ENCODE measurements around the gene NPPB.
A peak's percentile ranks its signal among the peaks of the same experiment; 100 is the strongest.

The NPPB gene

DNA sequence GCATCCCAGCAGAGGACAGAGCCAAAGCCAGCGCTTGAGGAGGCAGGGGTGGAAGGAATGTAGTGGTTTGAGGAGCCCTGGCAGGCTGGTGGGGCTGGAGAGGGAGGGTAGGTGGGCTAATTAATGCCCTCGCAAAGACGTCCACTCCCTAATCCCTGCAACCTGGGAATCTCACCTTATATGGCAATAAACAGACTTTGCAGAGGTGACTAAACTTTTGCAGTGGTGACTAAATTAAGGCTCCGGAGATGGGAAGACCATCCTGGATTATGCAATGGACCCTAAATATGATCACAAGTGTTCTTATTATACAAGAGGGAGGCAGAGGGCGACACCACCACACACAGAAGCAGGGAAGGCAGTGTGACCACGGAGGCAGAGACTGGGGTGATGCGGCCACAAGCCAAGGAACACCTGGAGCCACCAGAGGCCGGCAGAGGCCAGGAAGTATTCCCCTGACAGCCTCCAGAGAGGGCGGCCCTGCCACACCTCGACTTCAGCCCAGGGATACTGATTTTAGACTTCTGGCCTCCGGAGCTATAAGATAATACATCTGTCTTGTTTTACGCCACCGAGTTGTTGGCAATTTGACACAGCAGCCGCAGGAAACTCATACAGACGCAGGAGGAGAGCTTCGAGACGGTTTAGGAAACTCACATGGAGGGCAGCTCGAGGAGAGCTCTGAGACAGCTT is 23.1 kb upstream of the NPPB start:
- no peak for DNase-seq

DNA sequence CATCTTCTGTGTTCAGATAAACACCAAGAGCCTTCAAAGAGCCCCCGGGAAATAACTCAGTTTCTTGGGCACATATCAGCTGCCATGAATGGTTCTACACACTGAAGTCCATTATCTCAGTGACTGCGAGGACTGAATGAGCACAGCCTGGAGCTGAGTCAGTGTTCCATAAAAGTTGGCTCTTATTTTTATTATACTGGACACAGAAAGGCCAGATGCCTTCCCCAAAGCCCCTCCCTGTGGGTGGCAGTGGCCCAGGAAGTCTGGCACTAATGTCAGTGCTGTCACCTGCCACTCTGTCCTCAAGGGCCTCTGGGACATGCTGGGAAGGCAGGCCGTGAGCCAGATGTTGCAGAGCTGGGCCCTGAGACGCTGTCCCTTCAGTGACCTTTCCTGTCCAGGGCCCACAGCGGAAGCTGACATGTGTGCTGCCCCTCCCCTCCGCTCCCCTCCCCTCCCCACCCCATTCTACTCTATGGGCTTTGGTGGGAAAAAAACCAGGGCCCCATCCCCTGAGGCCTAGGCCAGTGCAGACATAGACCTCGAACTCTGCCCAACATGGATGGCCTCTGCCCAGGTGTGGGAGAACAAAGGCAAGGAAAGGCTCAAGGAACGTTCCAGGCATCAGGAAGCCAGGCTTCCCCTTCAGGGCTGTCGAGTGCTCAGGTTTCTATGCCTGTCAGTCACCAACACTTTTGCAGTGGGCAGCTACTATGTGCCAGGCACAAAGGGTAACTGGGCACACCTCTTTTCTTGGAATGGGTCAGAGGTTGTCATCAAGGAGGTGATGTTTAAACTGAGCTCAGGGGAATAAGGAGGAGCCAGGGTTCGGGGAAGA is 22.4 kb upstream of the NPPB start:
- DNase-seq, result peak in 29 of 51 donors; percentile 3 to 64 (median 20)

DNA sequence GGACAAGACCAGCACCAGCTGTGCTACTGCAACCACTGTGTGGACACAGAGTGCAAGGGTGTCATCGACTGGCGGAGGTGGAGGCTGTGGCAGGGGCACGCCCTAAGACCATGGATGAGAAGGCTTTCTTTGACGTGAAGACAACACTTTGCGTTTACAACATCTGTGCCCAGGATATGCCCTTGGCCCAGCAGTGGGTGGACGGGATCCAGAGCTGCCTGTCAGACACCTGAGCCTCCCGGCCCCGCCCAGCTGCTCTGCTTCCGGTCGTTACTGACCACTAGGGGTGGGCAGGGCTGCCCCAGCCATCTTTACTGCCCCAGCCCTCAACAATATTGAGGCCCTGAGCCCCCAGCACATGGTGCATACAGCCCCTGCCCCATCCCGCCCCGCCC is 21.4 kb upstream of the NPPB start:
- no peak for DNase-seq

DNA sequence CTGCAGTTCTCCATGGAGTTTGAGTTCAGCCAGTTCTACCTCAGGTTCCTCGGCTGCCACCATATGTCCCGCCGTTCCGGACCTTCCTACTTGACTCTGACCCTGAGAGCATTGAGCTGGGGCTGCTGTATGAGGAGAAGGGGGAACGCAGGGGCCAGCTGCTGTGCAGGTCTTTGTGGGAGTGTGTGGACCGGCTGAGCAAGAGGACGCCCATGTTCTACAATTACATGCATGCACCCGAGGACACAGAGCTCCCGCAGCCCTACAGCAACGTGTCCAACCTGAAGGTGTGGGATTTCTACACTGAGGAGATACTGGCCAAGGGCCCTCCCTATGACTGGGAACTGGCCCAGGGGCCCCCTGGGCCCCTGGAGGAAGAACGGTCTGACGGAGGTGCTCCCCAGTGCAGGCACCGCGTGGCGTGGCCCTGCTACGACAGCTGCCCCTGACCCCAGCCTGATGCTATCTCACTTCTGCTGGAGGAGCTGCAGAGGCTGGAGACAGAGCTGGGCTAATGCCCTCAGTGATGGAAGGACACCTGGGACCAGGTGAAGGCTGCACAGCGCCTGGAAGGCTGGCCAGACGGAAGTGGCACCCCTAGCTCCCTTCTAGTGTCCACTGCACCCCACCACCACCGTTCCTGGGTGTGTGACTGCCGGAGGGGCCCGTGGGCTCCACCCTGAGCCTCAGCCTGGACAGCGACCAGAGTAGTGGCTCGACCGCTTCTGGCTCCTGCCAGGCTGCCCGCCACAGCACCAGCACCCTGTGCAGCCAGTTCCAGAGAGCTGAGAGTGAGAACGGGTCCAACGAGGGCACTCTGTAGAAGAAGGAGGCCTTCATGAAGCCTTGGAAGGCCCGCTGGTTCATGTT is 20.8 kb upstream of the NPPB start:
- no peak for DNase-seq

DNA sequence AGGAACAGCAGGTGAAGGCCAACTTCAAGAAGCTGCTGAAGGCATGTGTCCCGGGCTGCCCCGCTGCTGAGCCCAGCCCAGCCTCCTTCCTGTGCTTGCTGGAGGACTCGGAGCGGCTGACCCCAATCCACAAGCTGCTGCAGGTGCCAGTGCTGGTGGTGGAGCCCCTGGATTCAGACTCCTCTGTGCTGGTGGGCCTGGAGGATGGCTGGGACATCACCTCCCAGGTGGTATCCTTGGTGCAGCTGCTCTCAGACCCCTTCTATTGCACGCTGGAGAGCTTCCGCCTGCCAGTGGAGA is 20.1 kb upstream of the NPPB start:
- DNase-seq, result no peak

DNA sequence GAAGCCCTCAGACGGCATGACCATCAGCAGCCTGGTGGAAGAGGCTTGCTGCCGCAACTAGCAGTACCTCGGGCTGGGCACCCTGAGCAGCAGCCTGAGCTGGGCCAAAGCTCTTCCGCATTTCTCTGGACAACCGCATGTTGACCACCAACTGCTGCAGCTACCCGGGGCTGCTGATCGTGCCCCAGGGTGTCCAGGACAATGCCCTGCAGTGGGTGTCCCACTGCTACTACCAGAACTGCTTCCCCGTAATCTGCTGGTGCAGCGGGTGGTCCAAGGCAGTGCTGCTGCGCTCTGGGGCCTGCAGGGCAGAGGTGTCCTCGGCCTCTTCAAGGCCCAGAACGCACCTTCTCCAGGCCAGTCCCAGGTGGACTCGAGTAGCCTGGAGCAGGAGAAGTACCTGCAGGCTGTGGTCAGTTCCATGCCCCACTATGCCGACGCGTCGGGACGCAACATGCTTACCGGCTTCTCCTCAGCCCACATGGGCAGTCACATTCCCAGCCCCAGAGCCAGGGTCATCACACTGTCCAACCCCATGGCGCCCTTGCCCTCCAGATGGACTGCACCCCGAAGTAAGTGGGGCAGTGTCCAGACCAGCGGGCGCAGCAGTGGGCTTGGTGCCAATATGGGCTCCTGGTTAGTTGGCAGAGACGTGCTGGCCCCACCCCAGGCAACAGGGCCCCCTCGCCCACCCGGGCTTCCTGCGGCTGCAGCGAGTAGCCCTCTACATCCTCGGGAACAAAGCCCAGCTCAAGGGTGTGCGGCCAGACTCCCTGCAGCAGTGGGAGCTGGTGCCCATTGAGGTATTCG is 19.5 kb upstream of the NPPB start:
- no peak for DNase-seq

DNA sequence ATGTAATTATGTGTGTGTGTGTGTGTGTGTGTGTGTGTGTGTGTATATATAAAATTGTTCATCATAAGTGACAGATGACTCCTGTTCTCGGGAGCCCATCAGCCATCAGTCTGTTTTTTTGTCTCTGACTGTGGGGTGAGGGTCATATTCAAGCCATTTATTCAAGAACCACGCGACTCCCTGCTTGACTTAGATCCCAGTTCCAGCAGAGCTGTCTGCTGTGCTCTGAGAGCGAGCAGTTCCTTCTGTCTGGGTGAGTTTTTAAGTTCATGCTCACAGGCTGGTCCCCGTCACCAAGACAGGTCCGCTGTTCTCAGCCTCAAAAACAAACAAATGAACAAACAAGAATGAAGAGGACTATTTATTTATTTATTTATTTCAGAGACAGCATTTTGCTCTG is 18.3 kb upstream of the NPPB start:
- no peak for DNase-seq

DNA sequence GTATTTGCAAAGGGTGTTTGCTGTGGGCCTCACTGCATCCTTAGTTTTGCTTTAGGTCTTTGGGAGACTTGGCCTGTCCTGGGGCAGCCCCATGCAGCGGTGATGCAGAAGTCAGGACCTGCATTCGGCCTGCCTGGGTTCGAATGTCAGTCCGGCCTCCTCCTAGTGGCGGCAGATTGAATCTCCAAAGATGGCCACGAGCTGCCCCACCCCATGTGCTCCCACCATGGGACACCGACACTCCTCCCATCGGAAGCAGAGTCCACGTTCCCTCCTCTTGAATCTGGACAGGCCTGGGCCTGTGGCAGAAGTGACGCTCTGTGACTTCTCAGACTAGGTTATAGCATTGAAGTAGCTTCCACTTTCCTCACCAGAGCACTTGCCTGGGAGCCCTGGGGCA is 16.3 kb upstream of the NPPB start:
- no peak for DNase-seq

DNA sequence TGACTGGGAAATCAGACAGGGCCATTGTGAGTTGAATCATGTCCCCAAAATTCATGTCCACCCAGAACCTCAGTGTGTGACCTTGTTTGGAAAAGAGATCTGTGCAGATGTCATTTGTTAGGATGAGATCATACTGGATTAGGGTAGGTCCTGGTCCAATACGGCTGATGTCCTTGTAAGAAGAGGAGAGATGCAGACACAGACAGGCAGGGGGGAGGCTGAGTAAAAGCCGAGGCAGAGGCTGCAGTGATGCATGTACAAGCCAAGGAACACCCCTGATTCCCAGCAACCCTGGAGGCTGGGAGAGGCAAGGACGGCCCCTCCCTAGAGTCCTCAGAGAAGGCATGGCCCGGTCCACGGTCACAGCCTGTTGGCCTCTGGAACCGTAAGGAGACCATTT is 15.9 kb upstream of the NPPB start:
- DNase-seq, result no peak

DNA sequence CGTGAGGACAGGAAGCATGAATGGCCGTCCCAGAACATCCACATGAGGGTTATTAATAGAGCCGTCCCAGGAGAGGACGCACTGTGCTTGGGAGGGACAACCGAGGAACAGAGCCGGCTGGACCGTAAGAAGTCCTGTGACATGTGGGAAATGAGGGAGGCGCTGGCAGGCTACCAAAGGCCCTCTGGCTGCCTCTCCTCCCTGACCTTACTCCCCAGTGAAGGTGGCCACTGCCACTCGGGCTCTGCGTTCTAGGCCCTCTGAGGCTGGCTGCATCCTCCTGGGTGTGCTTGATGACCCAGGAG is 15.5 kb upstream of the NPPB start:
- no peak for DNase-seq

DNA sequence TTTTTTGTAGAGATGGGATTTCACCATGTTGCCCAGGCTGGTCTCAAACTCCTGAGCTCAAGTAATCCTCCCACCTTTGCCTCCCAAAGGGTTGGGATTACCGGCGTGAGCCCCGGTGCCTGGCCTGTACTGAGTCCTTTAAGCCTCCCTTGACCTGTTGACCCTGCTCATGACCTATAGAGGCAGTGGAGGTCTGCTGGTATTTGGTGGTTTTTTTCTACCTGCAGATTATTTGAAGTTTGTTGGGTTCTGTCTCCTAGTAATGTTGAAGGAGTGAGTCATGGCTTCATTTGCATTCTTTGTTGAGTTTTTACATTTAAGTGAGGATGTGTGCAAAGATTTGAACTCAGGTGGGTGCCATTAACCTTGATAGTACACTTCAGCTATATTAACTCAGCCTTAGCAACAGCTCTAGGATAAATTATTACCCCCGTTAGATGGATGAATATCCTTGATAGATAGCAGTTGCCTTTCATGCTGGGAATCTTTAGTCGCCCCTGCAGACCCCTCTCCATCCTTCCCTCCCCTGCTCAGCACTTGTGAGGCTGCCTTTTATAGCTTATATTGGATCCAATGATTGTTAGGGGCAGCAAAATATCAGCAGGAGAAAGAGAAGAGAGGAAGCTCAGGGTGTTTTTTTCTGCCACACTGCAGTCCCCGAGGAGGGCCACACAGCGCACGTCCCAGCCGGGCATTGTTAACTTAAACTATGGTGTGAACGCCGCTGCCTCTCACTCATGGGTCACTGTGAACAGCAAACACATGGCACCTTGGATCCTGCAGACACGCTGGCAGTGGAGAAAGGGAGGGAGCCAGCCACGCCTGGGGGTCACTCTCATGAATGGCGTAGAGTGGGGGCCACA is 14.9 kb upstream of the NPPB start:
- DNase-seq, result no peak

DNA sequence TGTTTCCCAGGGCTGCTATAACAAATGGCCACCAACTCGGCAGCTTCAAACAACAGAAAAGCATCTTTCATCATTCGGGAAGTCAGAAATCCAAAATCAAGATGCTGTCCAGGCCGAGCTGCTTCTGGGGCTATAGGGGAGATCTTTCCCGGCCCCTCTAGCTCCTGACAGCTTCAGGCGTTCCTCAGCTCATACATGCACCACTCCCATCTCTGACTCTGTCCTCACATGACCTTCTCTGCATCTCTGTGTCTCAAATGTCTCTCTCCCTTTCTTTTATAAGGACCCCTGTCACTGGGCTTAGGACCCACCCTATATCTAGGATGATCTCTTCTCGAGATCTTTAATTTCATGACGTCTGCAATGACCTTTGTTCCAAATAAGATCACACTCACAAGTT is 13.8 kb upstream of the NPPB start:
- no peak for DNase-seq

DNA sequence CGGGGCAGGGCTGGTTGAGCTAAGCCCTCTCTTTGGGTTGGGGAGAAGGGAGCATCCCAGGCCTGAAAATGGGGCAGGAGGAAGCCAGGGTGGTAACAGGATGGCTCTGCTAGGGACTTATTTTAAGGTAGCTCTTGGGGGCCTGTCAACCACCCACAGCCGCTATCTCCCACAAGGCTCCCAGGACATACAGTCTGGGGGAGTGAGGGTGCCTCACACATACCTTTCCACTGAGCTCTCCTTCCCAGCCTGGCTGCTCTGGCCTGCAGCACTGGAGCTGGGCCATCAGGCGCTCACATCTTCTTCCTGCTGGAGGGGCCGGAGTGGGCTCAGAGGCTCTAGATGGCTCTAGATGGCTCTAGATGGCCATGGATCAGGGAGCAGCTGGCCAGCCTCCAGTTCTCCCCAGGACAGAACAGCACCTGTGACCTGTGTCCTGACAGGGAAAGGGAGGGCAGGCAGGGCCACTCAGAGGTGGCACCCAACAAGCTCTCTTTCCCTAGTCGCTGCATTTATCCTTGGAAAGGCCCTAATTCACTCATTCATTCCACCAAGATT is 11.0 kb upstream of the NPPB start:
- DNase-seq, result no peak

DNA sequence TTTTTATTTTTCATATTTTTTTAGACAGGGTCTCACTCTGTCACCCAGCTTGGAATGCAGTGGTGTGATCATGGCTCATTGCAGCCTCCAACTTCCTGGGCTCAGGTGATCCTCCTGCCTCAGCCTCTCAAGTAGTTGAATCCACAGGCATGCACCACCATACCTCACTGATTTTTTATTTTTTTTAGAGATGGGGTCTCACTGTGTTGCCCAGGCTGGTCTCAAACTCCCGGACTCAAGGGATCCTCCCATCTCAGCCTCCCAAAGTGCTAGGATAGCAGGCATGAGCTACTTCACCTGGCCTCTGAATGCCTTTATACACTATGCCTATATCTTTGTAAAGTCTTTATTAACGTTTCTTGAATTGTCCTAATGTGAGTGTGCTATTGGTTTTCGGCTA is 10.4 kb upstream of the NPPB start:
- no peak for DNase-seq

DNA sequence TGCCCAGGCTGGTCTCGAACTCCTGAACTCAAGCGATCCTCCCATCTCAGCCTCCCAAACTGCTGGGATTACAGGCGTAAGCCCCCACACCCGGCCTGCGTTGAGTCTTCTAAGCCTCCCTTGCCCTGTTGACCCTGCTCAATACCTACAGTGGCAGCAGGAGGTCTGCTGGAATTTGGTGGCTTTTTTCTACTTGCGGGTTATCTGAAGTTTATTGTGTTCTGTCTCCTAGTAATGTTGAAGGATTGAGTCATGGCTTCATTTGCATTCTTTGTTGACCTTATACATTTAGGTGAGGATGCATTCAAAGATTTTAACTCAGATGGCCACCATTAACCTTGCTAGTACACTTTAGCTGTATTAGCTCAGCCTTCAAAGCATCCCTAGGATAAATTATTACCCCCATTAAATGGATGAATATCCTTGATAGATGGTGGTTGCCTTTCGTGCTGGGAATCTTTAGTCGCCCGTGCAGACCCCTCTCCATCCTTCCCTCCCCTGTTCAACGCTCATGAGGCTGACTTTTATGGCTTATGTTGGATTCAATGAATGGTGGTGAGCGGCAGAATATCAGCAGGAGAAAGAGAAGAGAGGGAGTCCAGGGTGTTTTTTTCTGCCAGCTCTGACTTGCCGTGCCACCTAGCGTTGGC is 9.7 kb upstream of the NPPB start:
- no peak for DNase-seq

DNA sequence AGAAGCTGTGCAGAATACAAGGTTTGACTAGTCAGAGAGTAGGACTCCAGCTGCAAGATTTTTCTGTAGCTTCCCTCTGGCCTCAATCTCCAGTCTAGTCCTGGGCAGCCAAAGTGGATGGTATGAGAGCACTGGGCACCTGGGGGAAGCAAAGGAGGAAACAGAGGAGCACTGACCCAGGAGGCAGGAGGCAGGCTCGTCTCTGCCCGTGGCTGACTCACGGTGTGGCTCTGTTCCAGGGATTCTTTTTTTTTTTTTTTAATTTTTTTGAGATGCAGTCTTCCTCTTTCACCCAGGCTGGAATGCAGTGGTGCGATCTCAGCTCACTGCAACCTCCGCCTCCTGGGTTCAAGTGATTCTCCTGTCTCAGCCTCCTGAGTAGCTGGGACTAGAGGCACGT is 4.1 kb upstream of the NPPB start:
- no peak for DNase-seq

DNA sequence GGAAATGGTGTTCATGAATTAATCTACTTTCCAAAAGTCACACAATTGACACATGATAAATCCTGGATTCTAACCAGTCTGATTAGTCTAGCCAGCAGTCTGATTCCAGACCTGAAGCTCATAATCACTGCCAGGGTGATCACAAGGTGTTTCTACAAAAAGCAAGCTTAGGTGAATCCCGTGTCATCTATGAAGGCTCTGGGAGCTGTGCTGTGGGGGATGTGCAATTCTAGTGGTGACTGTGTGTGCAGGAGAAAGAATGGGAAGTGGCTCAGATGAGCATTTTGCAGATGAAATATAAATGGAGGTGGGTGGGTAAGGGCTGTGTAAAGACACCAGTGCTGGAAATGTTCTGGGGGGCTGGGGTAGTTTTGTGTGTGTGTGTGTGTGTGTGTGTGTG is 1.8 kb upstream of the NPPB start:
- DNase-seq, result peak in 1 of 51 donors; percentile 56

DNA sequence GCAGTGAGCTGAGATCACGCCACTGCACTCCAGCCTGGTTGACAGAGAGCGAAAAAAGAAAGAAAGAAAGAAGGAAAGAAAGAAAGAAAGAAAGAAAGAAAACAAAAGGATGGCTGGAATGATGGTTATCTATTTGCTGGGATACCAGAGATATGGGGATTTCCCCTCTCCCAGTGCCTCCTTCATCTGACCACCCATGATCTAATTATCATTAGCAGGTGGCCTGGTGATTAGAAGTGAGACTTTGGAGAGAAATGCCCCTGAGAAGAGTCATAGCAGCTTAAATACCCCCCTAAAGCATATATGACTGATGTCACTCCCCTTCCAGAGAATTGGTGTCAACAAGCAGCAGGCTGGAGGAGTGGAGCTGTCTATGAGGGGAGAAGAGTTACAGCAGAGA is 1.3 kb upstream of the NPPB start:
- no peak for DNase-seq

DNA sequence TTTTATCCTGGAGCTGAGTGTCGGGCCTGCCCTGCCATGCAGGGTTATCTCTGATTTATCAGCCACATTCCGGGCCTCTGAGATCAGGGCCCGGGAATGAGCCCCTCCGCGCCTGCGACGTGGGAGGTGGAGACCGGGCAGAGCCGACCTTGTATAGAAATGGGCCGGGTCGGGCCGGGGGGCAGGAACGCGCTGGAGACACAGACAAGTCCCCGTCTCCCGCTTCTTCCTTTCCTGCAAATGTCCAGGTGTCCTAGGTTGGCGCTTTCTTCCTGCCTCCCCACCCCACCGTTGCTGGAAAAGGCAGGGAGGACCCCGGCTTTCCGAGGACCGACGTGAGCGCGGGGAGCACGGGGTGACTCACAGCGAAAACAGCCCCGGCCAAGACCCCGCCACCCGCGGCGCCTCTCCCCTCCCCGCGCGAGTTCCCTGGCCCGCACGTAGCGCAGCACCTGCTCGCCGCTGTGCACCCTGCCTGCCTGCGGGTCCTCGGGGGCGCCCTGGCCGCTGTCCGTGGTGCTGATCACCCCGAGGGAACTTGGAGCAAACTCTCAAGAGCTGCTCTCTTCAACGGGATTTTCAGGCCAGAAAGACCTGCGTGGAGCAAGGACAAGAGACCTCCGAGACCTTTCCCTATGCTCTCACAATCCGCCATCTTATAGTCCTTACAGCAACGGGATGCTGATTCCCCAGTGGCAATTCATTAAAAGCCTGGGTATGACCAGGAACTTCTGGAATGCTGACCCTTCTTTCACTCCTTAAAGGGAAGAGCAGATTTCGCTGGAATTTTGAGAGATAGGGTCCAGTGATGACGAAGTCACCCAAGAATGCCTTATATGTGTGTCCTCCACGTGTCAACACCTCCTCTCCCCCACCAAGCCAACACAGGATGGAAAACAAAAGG is 475 bp upstream of the NPPB start:
- peak in 7 of 51 donors; percentile 4 to 26 (median 16) for DNase-seq

All from hypothalamus (tissue), 51 donors.